Measurements from ENCODE around the gene KIAA1671.

DNA sequence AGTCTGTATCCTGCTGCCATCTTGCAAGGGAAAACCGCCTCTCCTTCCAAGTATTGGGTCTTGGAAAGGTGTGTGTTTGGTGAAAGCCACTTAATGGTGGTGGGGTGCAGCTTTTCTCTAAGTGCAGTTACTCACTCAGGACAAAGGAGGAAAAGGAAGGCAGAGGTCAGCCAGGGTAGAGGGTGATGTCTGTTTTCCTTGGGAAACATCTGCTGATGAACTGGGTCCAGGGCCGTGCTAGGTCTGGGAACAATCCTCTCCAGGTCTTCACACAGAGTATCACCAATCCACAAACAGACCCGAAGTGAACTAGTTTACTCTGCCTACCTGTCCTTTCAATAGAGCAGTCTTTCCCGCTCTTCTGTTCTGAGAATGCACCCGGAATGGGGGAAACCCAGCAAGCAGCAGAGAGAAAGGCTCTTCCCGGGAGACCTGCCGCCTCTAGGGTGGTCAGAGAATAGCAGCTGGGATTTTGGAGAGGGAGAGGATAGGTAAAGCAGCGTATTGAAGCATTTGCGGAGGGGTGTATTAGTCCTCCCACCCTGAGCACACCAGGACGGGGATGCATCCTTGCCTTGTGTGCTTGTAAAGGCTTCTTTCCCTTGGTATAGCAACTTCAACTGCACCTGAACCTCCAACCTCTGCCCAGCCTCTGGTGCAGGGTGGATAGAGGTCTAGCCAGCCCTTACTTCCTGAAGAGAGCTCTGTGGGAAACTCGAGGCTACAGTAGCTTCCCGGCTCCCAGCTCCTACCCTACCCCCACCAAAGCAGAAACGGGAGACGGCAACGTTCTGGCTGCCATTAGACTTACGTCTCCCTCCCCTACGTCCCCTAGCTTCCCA, 26.7 kb upstream of the KIAA1671 start:
- TF ChIP-seq, protein P1, sequence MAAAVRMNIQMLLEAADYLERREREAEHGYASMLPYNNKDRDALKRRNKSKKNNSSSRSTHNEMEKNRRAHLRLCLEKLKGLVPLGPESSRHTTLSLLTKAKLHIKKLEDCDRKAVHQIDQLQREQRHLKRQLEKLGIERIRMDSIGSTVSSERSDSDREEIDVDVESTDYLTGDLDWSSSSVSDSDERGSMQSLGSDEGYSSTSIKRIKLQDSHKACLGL (CRISPR knock-in tag; IDR thresholded peaks at IDR 0.05; ENCODE audit: borderline replicate concordance, poor library complexity, severe bottlenecking) = no peak
- TF ChIP-seq, protein P2, sequence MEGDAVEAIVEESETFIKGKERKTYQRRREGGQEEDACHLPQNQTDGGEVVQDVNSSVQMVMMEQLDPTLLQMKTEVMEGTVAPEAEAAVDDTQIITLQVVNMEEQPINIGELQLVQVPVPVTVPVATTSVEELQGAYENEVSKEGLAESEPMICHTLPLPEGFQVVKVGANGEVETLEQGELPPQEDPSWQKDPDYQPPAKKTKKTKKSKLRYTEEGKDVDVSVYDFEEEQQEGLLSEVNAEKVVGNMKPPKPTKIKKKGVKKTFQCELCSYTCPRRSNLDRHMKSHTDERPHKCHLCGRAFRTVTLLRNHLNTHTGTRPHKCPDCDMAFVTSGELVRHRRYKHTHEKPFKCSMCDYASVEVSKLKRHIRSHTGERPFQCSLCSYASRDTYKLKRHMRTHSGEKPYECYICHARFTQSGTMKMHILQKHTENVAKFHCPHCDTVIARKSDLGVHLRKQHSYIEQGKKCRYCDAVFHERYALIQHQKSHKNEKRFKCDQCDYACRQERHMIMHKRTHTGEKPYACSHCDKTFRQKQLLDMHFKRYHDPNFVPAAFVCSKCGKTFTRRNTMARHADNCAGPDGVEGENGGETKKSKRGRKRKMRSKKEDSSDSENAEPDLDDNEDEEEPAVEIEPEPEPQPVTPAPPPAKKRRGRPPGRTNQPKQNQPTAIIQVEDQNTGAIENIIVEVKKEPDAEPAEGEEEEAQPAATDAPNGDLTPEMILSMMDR (IDR thresholded peaks at IDR 0.05 in 2 of 3, conservative IDR thresholded peaks at IDR 0.05 in 1 of 3; ENCODE audit: insufficient read depth in 2 of 3, low read depth in 1 of 3, low read length in 3 of 3) = no peak
- TF ChIP-seq JUN (IDR thresholded peaks at IDR 0.05; ENCODE audit: borderline replicate concordance, low read depth, low read length) (no peak), JUN (CRISPR knock-in tag; IDR thresholded peaks at IDR 0.05; ENCODE audit: borderline replicate concordance) (no peak), POLR2A (conservative IDR thresholded peaks at IDR 0.05) (no peak), MEIS2 (IDR thresholded peaks at IDR 0.05; ENCODE audit: partially characterized antibody) (no peak)
- TF ChIP-seq, protein P3, sequence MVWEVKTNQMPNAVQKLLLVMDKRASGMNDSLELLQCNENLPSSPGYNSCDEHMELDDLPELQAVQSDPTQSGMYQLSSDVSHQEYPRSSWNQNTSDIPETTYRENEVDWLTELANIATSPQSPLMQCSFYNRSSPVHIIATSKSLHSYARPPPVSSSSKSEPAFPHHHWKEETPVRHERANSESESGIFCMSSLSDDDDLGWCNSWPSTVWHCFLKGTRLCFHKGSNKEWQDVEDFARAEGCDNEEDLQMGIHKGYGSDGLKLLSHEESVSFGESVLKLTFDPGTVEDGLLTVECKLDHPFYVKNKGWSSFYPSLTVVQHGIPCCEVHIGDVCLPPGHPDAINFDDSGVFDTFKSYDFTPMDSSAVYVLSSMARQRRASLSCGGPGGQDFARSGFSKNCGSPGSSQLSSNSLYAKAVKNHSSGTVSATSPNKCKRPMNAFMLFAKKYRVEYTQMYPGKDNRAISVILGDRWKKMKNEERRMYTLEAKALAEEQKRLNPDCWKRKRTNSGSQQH (CRISPR knock-in tag; IDR thresholded peaks at IDR 0.05) = no peak
